K562 (cell line): ENCODE results near the gene TCF15. TPM values are rescaled to one million over a fixed set of nuclear protein-coding genes. Genes with fewer than 3 reads are reported as not detected.

Experiments used
- CHD7 ChIP-seq: fragments of 200-600 bp; sonication (generic); IDR thresholded peaks from one replicate; pipeline ENCODE4 v1.6.1; 2012; ENCODE audit warnings: mild to moderate bottlenecking, low read depth, low read length, inconsistent platforms
- DNMT1 ChIP-seq: fragments of 450-650 bp; IDR thresholded peaks from 2 replicates; pipeline ENCODE4 v1.6.1; 2016; ENCODE audit warnings: antibody characterized with exemption, mild to moderate bottlenecking
- GTF2A2 ChIP-seq: IDR thresholded peaks from 2 replicates; pipeline ENCODE4 v1.6.1; 2016; ENCODE audit warnings: mild to moderate bottlenecking, missing genetic modification characterization, missing compliant biosample characterization
- HBP1 ChIP-seq: fragments of 450-650 bp; formaldehyde crosslinking; IDR thresholded peaks from 2 replicates; pipeline ENCODE4 v1.4.0; 2022; ENCODE audit warnings: missing genetic modification characterization
- HMGN3 ChIP-seq: IDR thresholded peaks from 2 replicates; pipeline ENCODE4 v1.6.1; 2011; ENCODE audit warnings: borderline replicate concordance, low read depth, mild to moderate bottlenecking, mixed read lengths, low read length; ENCODE audit not compliant: insufficient read length; ENCODE audit errors: extremely low read depth
- MAX ChIP-seq: sonication (generic); formaldehyde crosslinking; IDR thresholded peaks from 2 replicates; pipeline ENCODE4 v1.9.0; 2022; ENCODE audit warnings: mild to moderate bottlenecking, missing genetic modification reagents
- MYNN ChIP-seq, 2 experiments: sonication (generic); formaldehyde crosslinking in 1 of 2; IDR thresholded peaks; 2 replicates each; pipeline versions ENCODE4 v1.5.0 to v1.6.1; 2016 to 2020; ENCODE audit warnings: antibody characterized with exemption in 1 of 2, missing genetic modification reagents in 1 of 2
- PTBP1 ChIP-seq: fragments of 200-400 bp; formaldehyde crosslinking; IDR thresholded peaks from 2 replicates; pipeline ENCODE4 v1.6.1; 2017; ENCODE audit warnings: low read depth, low read length
- ZC3H8 ChIP-seq: fragments of 450-650 bp; IDR thresholded peaks from 2 replicates; pipeline ENCODE4 v1.6.1; 2017
- ZNF316 ChIP-seq: fragments of 450-650 bp; IDR thresholded peaks from 2 replicates; pipeline ENCODE4 v1.6.1; 2016
- ZNF507 ChIP-seq: conservative IDR thresholded peaks from 2 replicates; pipeline ENCODE4 v1.6.1; 2017; ENCODE audit warnings: missing genetic modification characterization, missing compliant biosample characterization
- polyA plus RNA-seq, 8 experiments: library from polyadenylated mRNA; depleted of rRNA in 4 of 8; stranded (reverse) in 5 of 8; unstranded in 3 of 8; fragments of >200 nt; fragmentation: Nextera tagmentation in 2 of 8; fragmentation: Illumina TruSeq in 1 of 8; extraction: Ambion mirVana in 2 of 8; extraction: Trizol in 1 of 8; gene quantifications; 2 replicates each; pipeline versions ENCODE4 v1.2.1 to v1.2.3, GENCODE V29; 2011 to 2014; ENCODE audit warnings: inconsistent platforms in 1 of 8, missing spikeins in 1 of 8
- total RNA-seq, 7 experiments: library from RNA; depleted of rRNA in 6 of 7; stranded (reverse); fragments of >200 nt in 6 of 7; fragmentation: Illumina TruSeq in 2 of 7; extraction: Trizol in 2 of 7; gene quantifications; 2 replicates each; pipeline versions ENCODE4 v1.2.1 to v1.2.3, GENCODE V29; 2011 to 2021; ENCODE audit warnings: low replicate concordance in 1 of 7

Gene TCF15
- total and polyA plus RNA-seq, 9 of the 15 experiments (the other 6 are each of a cell fraction or from before 2014, with no cell fraction given), result 0.04 to 5.0 (median 1.2) TPM

GRCh38 chr20:642398-643174 lies 32.5 kb upstream of the TCF15 start (continued):
- TF ChIP-seq MAX, result 0 out of 2 replicates have a peak, but pooled peaks have one; percentile 23
- no peak for TF ChIP-seq ZNF507 (tag)
- no peak for TF ChIP-seq GTF2A2 (tag)
- no peak for TF ChIP-seq DNMT1
- TF ChIP-seq ZC3H8, result no peak
- no peak for TF ChIP-seq PTBP1
- TF ChIP-seq HBP1 (CRISPR knock-in tag), result no peak
- TF ChIP-seq CHD7, result no peak
- TF ChIP-seq MYNN (IDR thresholded peaks at IDR 0.05), result no peak
- TF ChIP-seq MYNN (CRISPR knock-in tag; IDR thresholded peaks at IDR 0.05), result no peak
- no peak for TF ChIP-seq HMGN3
- peak; percentile 32; the same call in 1 of the 2 replicates for TF ChIP-seq ZNF316
